ENCODE measurements around the gene EXOC3L4.

GRCh38 chr14:103115845-103116572 lies 21.5 kb downstream of the EXOC3L4 start:
- TF ChIP-seq CTCF (IDR thresholded peaks at IDR 0.05), result no peak
- no peak for TF ChIP-seq POLR2A (IDR thresholded peaks at IDR 0.05)

Measured in body of pancreas (tissue), 4 donors.